NCI-H510A (cell line): Measurements from ENCODE around the gene ATRNL1.

Experiments used
- DNase-seq: peaks from one replicate; lab custom pipeline; 2025; lab: John Stamatoyannopoulos, UW

ATRNL1 gene

GRCh38 chr10:115903207-115903606, 810.0 kb downstream of the ATRNL1 start:
- DNase-seq, result no peak

- DNase-seq, result no peak
Measured at GRCh38 chr10:115903845-115904244, 810.7 kb downstream of the ATRNL1 start.

GRCh38 chr10:115909037-115909436, 815.9 kb downstream of the ATRNL1 start:
- DNase-seq, result no peak

- DNase-seq, result no peak
Measured at GRCh38 chr10:115909962-115910731, 817.0 kb downstream of the ATRNL1 start.

GRCh38 chr10:115914475-115914874, 821.3 kb downstream of the ATRNL1 start:
- DNase-seq, result no peak

- no peak for DNase-seq
Measured at GRCh38 chr10:115915429-115915828, 822.3 kb downstream of the ATRNL1 start.

- DNase-seq, result no peak
Measured at GRCh38 chr10:115918812-115919211, 825.6 kb downstream of the ATRNL1 start.

- no peak for DNase-seq
Measured at GRCh38 chr10:115921795-115922194, 828.6 kb downstream of the ATRNL1 start.

- no peak for DNase-seq
Measured at GRCh38 chr10:115931309-115931708, 838.1 kb downstream of the ATRNL1 start.

- no peak for DNase-seq
Measured at GRCh38 chr10:115932099-115932498, 838.9 kb downstream of the ATRNL1 start.

- no peak for DNase-seq
Measured at GRCh38 chr10:115933098-115933497, 839.9 kb downstream of the ATRNL1 start.

- no peak for DNase-seq
Measured at GRCh38 chr10:115935731-115936130, 842.6 kb downstream of the ATRNL1 start.

GRCh38 chr10:115936926-115937767, 844.0 kb downstream of the ATRNL1 start:
- DNase-seq, result no peak

- DNase-seq, result no peak
Measured at GRCh38 chr10:115937768-115938056, 844.5 kb downstream of the ATRNL1 start.

- no peak for DNase-seq
Measured at GRCh38 chr10:115939101-115939854, 846.1 kb downstream of the ATRNL1 start.

- no peak for DNase-seq
Measured at GRCh38 chr10:115941361-115941771, 848.2 kb downstream of the ATRNL1 start.

- DNase-seq, result no peak
Measured at GRCh38 chr10:115942101-115942500, 848.9 kb downstream of the ATRNL1 start.

- DNase-seq, result no peak
Measured at GRCh38 chr10:115944538-115944937, 851.4 kb downstream of the ATRNL1 start.

- DNase-seq, result no peak
Measured at GRCh38 chr10:115945701-115946445, 852.7 kb downstream of the ATRNL1 start.

- DNase-seq, result no peak
Measured at GRCh38 chr10:115947104-115947503, 853.9 kb downstream of the ATRNL1 start.

GRCh38 chr10:115948465-115948864, 855.3 kb downstream of the ATRNL1 start:
- no peak for DNase-seq

- no peak for DNase-seq
Measured at GRCh38 chr10:115949282-115949844, 856.2 kb downstream of the ATRNL1 start.
